ENCODE data around the gene MORN1.

The MORN1 gene

GRCh38 chr1:2411801-2412394, 20.5 kb upstream of the MORN1 start:
- peaks cover 18% of the 10 kb centered on the region for H3K36me3 ChIP-seq (ENCODE audit: insufficient read depth, low read length)
- peak overlapping the region; percentile 96 for H3K4me3 ChIP-seq (ENCODE audit: low read length)
- peak overlapping the region; percentile 99 for H3K4me2 ChIP-seq (ENCODE audit: low read length)
- H3K4me1 ChIP-seq (ENCODE audit: control insufficient read depth, insufficient read depth, low read length): peaks cover 21% of the 10 kb centered on the region
- no peaks in the 10 kb centered on the region for H3K9me3 ChIP-seq (replicated peaks; ENCODE audit: low read length)
- H3K27me3 ChIP-seq (ENCODE audit: control insufficient read depth, insufficient read depth, low read length): no peaks in the 10 kb centered on the region
- peak overlapping the region; percentile 97 for H3K9ac ChIP-seq (ENCODE audit: low read depth, low read length)

DNA sequence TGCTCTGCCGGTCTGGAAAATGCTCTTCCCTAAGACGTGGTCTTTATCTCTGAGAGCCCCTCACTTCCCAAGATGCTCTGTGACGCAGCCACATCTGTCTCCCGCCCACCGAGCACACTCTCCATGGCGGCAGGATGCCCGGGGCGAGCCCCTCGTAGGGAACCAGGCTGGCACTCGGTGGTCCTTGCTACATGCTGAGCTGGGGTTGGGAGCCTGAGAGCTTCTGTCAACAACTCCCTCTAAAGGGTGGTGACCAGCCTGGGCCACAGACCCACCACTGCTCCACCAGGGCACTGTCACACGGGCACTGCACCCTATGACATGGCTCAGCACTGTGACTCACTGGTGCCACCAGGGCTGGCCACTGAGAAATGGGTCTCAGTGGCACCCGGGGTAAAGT, 18.4 kb upstream of the MORN1 start:
- H3K27me3 ChIP-seq (ENCODE audit: control insufficient read depth, insufficient read depth, low read length): no peaks in the 10 kb centered on the region
- no peak overlapping the region for H3K9ac ChIP-seq (ENCODE audit: low read depth, low read length)
- no peak overlapping the region for H3K4me2 ChIP-seq (ENCODE audit: low read length)
- H3K9me3 ChIP-seq (replicated peaks; ENCODE audit: low read length): no peaks in the 10 kb centered on the region
- H3K4me3 ChIP-seq (ENCODE audit: low read length): no peak overlapping the region
- peaks cover 38% of the 10 kb centered on the region for H3K4me1 ChIP-seq (ENCODE audit: control insufficient read depth, insufficient read depth, low read length)
- peaks cover 36% of the 10 kb centered on the region for H3K36me3 ChIP-seq (ENCODE audit: insufficient read depth, low read length)

GRCh38 chr1:2408859-2409276, 17.5 kb upstream of the MORN1 start:
- peaks cover 34% of the 10 kb centered on the region for H3K4me1 ChIP-seq (ENCODE audit: control insufficient read depth, insufficient read depth, low read length)
- no peak overlapping the region for H3K4me2 ChIP-seq (ENCODE audit: low read length)
- H3K4me3 ChIP-seq (ENCODE audit: low read length): no peak overlapping the region
- H3K9me3 ChIP-seq (replicated peaks; ENCODE audit: low read length): no peaks in the 10 kb centered on the region
- no peak overlapping the region for H3K9ac ChIP-seq (ENCODE audit: low read depth, low read length)
- no peaks in the 10 kb centered on the region for H3K27me3 ChIP-seq (ENCODE audit: control insufficient read depth, insufficient read depth, low read length)
- peaks cover 44% of the 10 kb centered on the region for H3K36me3 ChIP-seq (ENCODE audit: insufficient read depth, low read length)

DNA sequence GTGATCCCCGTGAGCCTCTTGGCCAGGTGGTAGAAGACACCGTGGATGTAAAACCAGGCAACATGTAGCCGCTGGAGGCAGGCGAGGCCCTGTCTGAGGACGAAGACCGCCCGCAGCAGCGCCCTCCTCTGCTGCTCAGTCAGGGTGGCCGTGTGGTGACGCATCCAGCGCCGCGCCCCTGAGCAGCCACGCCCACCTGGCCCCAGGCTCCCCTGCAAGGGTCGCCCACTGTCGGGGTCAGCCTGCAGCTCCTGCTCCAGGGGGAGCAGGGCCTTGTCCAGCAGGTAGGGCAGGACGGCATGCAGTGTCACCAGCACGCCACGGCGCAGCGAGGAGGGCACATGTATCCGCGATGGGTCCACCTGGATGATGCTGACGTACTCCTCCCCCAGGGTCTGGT, 17.1 kb upstream of the MORN1 start:
- Histone ChIP-seq H3K36me3 (ENCODE audit: insufficient read depth, low read length) (peaks cover 47% of the 10 kb centered on the region), H3K9ac (ENCODE audit: low read depth, low read length) (no peak overlapping the region), H3K9me3 (replicated peaks; ENCODE audit: low read length) (no peaks in the 10 kb centered on the region), H3K4me2 (ENCODE audit: low read length) (no peak overlapping the region), H3K4me3 (ENCODE audit: low read length) (no peak overlapping the region), H3K27me3 (ENCODE audit: control insufficient read depth, insufficient read depth, low read length) (no peaks in the 10 kb centered on the region), H3K4me1 (ENCODE audit: control insufficient read depth, insufficient read depth, low read length) (peaks cover 29% of the 10 kb centered on the region)

- no peaks in the 10 kb centered on the region for H3K9me3 ChIP-seq (replicated peaks; ENCODE audit: low read length)
- peaks cover 25% of the 10 kb centered on the region for H3K4me1 ChIP-seq (ENCODE audit: control insufficient read depth, insufficient read depth, low read length)
- peaks cover 52% of the 10 kb centered on the region for H3K36me3 ChIP-seq (ENCODE audit: insufficient read depth, low read length)
- H3K4me3 ChIP-seq (ENCODE audit: low read length): no peak overlapping the region
- H3K27me3 ChIP-seq (ENCODE audit: control insufficient read depth, insufficient read depth, low read length): no peaks in the 10 kb centered on the region
- H3K4me2 ChIP-seq (ENCODE audit: low read length): no peak overlapping the region
- no peak overlapping the region for H3K9ac ChIP-seq (ENCODE audit: low read depth, low read length)
These were observed 16.6 kb upstream of the MORN1 start for GRCh38 chr1:2407991-2408275.

DNA sequence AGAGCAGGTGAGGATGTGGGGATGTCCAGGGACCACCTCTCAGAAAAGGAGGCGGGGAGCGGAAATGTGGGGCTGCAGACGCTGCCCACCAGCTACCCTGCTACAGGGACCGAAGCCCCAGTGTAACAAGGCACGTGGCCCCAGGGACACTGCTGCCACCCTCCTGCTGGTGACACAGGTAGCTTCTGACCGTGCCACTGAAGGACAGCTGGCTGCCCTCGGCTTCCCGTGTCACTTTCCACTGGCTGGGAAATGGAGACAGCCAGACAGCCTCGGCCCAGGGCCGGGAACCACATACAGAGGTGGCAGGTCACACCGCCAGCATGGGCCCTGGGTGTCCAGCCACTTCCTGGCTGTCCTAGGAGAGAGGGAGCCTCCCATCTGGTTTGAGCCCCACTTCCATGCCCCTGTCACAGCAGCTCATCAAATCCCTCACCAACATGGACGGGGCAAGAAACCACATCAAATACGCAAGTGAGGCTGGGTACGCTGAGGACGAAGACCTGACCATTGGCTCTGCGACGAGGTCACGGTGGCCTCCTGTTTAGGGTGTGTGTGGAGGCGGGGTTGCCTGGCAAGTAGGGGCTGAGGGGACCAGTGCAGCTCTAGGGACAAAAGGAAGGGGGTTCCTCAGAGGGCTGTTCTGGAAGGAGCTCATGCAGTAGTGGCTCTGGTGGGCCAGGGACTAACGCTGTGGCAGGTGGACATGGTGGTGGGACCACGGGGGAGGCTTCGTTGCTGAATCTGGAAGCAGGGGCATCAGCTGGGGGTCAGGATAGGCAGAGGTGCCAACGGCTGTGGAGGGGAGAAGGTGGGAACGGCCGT, 16.0 kb upstream of the MORN1 start:
- Histone ChIP-seq H3K4me3 (ENCODE audit: low read length) (no peak overlapping the region), H3K36me3 (ENCODE audit: insufficient read depth, low read length) (peaks cover 58% of the 10 kb centered on the region), H3K9ac (ENCODE audit: low read depth, low read length) (no peak overlapping the region), H3K9me3 (replicated peaks; ENCODE audit: low read length) (no peaks in the 10 kb centered on the region), H3K27me3 (ENCODE audit: control insufficient read depth, insufficient read depth, low read length) (no peaks in the 10 kb centered on the region), H3K4me1 (ENCODE audit: control insufficient read depth, insufficient read depth, low read length) (peaks cover 25% of the 10 kb centered on the region), H3K4me2 (ENCODE audit: low read length) (no peak overlapping the region)

- peaks cover 66% of the 10 kb centered on the region for H3K36me3 ChIP-seq (ENCODE audit: insufficient read depth, low read length)
These were observed 15.2 kb upstream of the MORN1 start for GRCh38 chr1:2406451-2407041.

GRCh38 chr1:2405588-2406295, 14.4 kb upstream of the MORN1 start:
- Histone ChIP-seq H3K36me3 (ENCODE audit: insufficient read depth, low read length) (peaks cover 71% of the 10 kb centered on the region), H3K9ac (ENCODE audit: low read depth, low read length) (peak overlapping the region; percentile 20), H3K4me2 (ENCODE audit: low read length) (peak overlapping the region; percentile 9), H3K4me1 (ENCODE audit: control insufficient read depth, insufficient read depth, low read length) (peaks cover 18% of the 10 kb centered on the region), H3K27me3 (ENCODE audit: control insufficient read depth, insufficient read depth, low read length) (no peaks in the 10 kb centered on the region), H3K4me3 (ENCODE audit: low read length) (no peak overlapping the region), H3K9me3 (replicated peaks; ENCODE audit: low read length) (no peaks in the 10 kb centered on the region)

More at GRCh38 chr1:2406451-2407041, 15.2 kb upstream of the MORN1 start:
- Histone ChIP-seq H3K9ac (ENCODE audit: low read depth, low read length) (no peak overlapping the region), H3K27me3 (ENCODE audit: control insufficient read depth, insufficient read depth, low read length) (no peaks in the 10 kb centered on the region), H3K4me2 (ENCODE audit: low read length) (no peak overlapping the region), H3K4me1 (ENCODE audit: control insufficient read depth, insufficient read depth, low read length) (peaks cover 21% of the 10 kb centered on the region), H3K9me3 (replicated peaks; ENCODE audit: low read length) (no peaks in the 10 kb centered on the region), H3K4me3 (ENCODE audit: low read length) (no peak overlapping the region)

DNA sequence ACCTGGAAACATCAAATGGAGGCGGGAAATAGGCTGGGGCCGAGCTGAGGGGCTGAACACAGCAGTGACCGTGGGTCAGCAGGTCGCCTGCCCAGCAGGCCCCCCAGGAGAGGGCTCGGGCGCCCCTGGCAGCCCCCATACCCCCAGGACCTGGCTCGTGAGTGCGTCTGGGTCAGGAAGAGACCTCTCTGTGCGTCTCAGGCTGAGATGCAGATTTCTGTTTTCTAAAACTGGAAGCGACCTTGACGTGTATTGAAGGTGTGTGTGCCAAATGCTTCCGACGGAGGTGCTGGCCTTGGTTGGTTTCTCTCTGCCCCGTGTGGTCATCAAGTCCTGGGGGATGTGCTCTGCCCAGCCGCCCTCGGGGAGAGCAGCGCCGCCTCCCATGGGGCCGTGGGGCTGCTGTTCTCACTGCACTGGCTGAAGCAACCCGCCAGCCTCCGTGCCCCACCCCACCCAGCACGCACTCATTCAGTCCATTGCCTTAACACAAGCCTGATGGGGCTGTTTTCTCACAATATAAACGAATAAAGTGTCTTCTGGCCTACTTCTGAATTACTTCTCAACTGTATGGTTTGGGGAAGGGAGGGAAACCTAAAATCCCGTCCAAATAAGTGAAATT, 13.6 kb upstream of the MORN1 start:
- Histone ChIP-seq H3K36me3 (ENCODE audit: insufficient read depth, low read length) (peaks cover 78% of the 10 kb centered on the region), H3K9me3 (replicated peaks; ENCODE audit: low read length) (no peaks in the 10 kb centered on the region), H3K9ac (ENCODE audit: low read depth, low read length) (peak overlapping the region; percentile 20), H3K4me2 (ENCODE audit: low read length) (no peak overlapping the region), H3K27me3 (ENCODE audit: control insufficient read depth, insufficient read depth, low read length) (no peaks in the 10 kb centered on the region), H3K4me3 (ENCODE audit: low read length) (no peak overlapping the region), H3K4me1 (ENCODE audit: control insufficient read depth, insufficient read depth, low read length) (peaks cover 18% of the 10 kb centered on the region)

- Histone ChIP-seq H3K9me3 (replicated peaks; ENCODE audit: low read length) (no peaks in the 10 kb centered on the region), H3K9ac (ENCODE audit: low read depth, low read length) (no peak overlapping the region), H3K27me3 (ENCODE audit: control insufficient read depth, insufficient read depth, low read length) (no peaks in the 10 kb centered on the region), H3K4me1 (ENCODE audit: control insufficient read depth, insufficient read depth, low read length) (peaks cover 18% of the 10 kb centered on the region), H3K4me3 (ENCODE audit: low read length) (no peak overlapping the region), H3K4me2 (ENCODE audit: low read length) (no peak overlapping the region), H3K36me3 (ENCODE audit: insufficient read depth, low read length) (peaks cover 78% of the 10 kb centered on the region)
These were observed 13.0 kb upstream of the MORN1 start for GRCh38 chr1:2404142-2404889.

All from skeletal muscle satellite cell (primary cell).